ENCODE results near the gene MTM1. TPM values are rescaled to one million over a fixed set of nuclear protein-coding genes. Genes with fewer than 3 reads are reported as not detected.

MTM1 gene
- total RNA-seq, 4 donors from 2014 or later: 15.4 to 18.4 (median 16.7) TPM

- Histone ChIP-seq H3K4me1 (peaks cover 3% of the 10 kb centered on the region), H3K27ac (no peak overlapping the region), H3K4me3 (no peak overlapping the region), H3K36me3 (no peaks in the 10 kb centered on the region), H3K27me3 (no peaks in the 10 kb centered on the region), H3K9me3 (no peaks in the 10 kb centered on the region)
- no peak for TF ChIP-seq CTCF (IDR thresholded peaks at IDR 0.05)
- no peak for TF ChIP-seq EP300 (IDR thresholded peaks at IDR 0.05)
- no peak for TF ChIP-seq POLR2A (IDR thresholded peaks at IDR 0.05)
- no peak for TF ChIP-seq POLR2AphosphoS5 (IDR thresholded peaks at IDR 0.05)
- no peak for DNase-seq (ENCODE audit: low spot score in 2 of 2)
- WGBS: 69% methylated on average over 4 of the region's 4 CpGs
Measured at GRCh38 chrX:150719621-150720020, 151.2 kb downstream of the MTM1 start.

Other genes with a start within 250 kb of the MTM1 start
- 1 to 10 TPM in 3 of 4 donors, under 1 TPM in 1; 0.68 to 4.5 (median 3.4) TPM for gene MAMLD1, start 205.3 kb upstream of the MTM1 start, total RNA-seq
- gene MTMR1, start 124.8 kb downstream of the MTM1 start, total RNA-seq: 10 to 100 TPM; 32.6 to 54.4 (median 38.4) TPM